ENCODE measurements around the gene USP10. TPM values are rescaled to one million over a fixed set of nuclear protein-coding genes. Genes with fewer than 3 reads are reported as not detected.

Gene USP10
- total and polyA plus RNA-seq, 2 donors (not counting 3 experiments of a cell fraction or from before 2014, with no cell fraction given), result 84.0 to 115 TPM

DNA sequence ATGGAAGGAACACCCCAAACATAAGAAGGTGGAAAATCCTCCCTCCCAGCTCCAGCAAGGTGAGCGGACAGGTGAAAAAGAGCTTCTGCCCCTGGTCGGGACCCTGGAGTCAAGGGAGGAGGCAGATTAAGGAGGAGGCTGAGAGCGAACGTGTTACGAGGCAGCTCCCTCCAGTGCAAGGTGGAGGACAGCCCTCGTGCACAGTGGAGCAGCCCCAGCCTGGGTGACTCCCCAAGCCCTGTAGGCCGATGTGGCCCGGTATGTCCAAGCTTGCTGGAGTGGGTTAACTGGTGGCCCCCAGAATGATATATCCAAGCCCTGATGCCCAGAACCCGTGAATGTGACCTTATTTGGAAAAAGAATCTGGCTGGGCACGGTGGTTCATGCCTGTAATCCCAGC is 104.5 kb downstream of the USP10 start:
- Histone ChIP-seq H3K4me2 (ENCODE audit: insufficient read depth, low read length) (no peak overlapping the region), H3K9ac (replicated peaks; ENCODE audit: extremely low read depth, insufficient read depth, low read length) (no peak overlapping the region), H3K4me3 (replicated peaks in 1 of 3; ENCODE audit: insufficient read depth in 1 of 3, low read depth in 1 of 3, low read length in 3 of 3) (no peak overlapping the region), H4K20me1 (replicated peaks; ENCODE audit: control insufficient read depth, extremely low read depth, insufficient read depth, low read length) (no peaks in the 10 kb centered on the region), H3K27me3 (ENCODE audit: control insufficient read depth in 2 of 2, insufficient read depth in 2 of 2, low read length in 2 of 2) (no peaks in the 10 kb centered on the region), H3K27ac (ENCODE audit: insufficient read depth, low read depth, low read length) (no peak overlapping the region), H2AFZ (ENCODE audit: low read depth, low read length) (no peak overlapping the region), H3K4me1 (ENCODE audit: control insufficient read depth, extremely low read depth, insufficient read depth, low read length) (peaks cover 19% of the 10 kb centered on the region), H3K9me3 (replicated peaks; ENCODE audit: control insufficient read depth, insufficient read depth, low read length) (no peaks in the 10 kb centered on the region), H3K36me3 (ENCODE audit: control insufficient read depth in 2 of 2, extremely low read depth in 1 of 2, insufficient read depth in 2 of 2, low read length in 2 of 2) (no peaks in the 10 kb centered on the region), H3K9me1 (replicated peaks; ENCODE audit: control insufficient read depth, extremely low read depth, insufficient read depth, low read length) (no peaks in the 10 kb centered on the region), H3K79me2 (ENCODE audit: control insufficient read depth, insufficient read depth, low read length) (no peaks in the 10 kb centered on the region)
- TF ChIP-seq JUN (IDR thresholded peaks at IDR 0.05; ENCODE audit: borderline replicate concordance, insufficient read depth, insufficient read length, low read depth) (no peak), GATA2 (IDR thresholded peaks at IDR 0.05; ENCODE audit: insufficient read depth, insufficient read length, low read depth, low read length) (no peak)
- FAIRE-seq, result no peak
- BruUV-seq (replicated peaks), result no TSS peak
- dilution Hi-C loops (cut with MboI; ENCODE audit: extremely low pct_ligation_motif_present, low sequenced_read_pairs), result no loop called here
- intact Hi-C loops (cut with micrococcal nuclease), result no loop called here
- CTCF ChIA-PET, result no interaction called here
- POLR2A ChIA-PET, result no interaction called here
- no peak for DNase-seq (ENCODE audit: low read depth, low spot score)

DNA sequence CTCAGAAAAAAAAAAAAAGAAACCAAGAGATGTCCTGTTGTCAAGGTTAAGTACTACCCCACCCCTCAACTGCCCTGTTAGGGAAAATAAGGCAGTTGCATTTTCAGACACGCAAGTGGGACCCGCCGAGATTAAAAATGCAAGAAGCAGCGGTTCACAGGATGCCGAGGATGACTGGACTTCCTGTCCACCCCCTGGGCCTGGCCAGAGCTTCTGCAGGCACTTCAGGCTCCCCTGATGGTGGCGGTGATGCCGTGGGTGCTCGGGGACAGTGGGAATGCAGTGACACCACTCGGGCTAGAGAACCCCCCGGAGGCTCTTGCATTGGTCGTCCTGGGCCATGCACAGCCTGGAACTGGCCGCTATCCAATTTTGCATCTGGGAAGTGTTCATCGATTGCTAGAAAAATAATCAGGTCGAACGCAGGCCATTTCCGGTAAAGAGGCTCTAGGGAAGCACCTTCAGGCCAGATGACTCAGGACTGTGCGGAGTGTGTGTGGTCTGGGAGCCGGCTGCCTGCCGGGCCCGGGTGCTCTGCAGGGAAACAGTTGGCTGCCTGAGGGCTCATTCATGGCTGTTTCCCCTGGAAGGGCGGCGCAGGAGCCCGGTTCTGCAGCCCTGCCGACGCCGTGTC is 106.6 kb downstream of the USP10 start:
- DNase-seq (ENCODE audit: low read depth, low spot score), result peak; percentile 80
- POLR2A ChIA-PET, result interaction anchor here (0.7 kb wide), 1 partner anchor 18 kb away, joined by 4 read pairs; no protein-coding TSS in a partner anchor
- FAIRE-seq, result peak; percentile 98
- intact Hi-C loops (cut with micrococcal nuclease), result loop anchor here (1.0 kb wide), 4 partner anchors 13 to 146 kb away; partner anchors contain the start of gene CRISPLD2
- H3K4me1 ChIP-seq (ENCODE audit: control insufficient read depth, extremely low read depth, insufficient read depth, low read length), result peaks cover 19% of the 10 kb centered on the region
- no peak overlapping the region for H3K9ac ChIP-seq (replicated peaks; ENCODE audit: extremely low read depth, insufficient read depth, low read length)
- no peaks in the 10 kb centered on the region for H4K20me1 ChIP-seq (replicated peaks; ENCODE audit: control insufficient read depth, extremely low read depth, insufficient read depth, low read length)
- H3K9me3 ChIP-seq (replicated peaks; ENCODE audit: control insufficient read depth, insufficient read depth, low read length), result no peaks in the 10 kb centered on the region
- peak overlapping the region; percentile 61 for H3K4me2 ChIP-seq (ENCODE audit: insufficient read depth, low read length)
- no peaks in the 10 kb centered on the region for H3K79me2 ChIP-seq (ENCODE audit: control insufficient read depth, insufficient read depth, low read length)
- H2AFZ ChIP-seq (ENCODE audit: low read depth, low read length), result peak overlapping the region; percentile 61
- H3K36me3 ChIP-seq (ENCODE audit: control insufficient read depth in 2 of 2, extremely low read depth in 1 of 2, insufficient read depth in 2 of 2, low read length in 2 of 2), result no peaks in the 10 kb centered on the region
- no peaks in the 10 kb centered on the region for H3K9me1 ChIP-seq (replicated peaks; ENCODE audit: control insufficient read depth, extremely low read depth, insufficient read depth, low read length)
- TF ChIP-seq EZH2 (IDR thresholded peaks at IDR 0.05; ENCODE audit: borderline replicate concordance, low read depth, low read length, severe bottlenecking) (no peak), FOS (IDR thresholded peaks at IDR 0.05; ENCODE audit: borderline replicate concordance, insufficient read depth, low read length) (peak; percentile 92), GATA2 (IDR thresholded peaks at IDR 0.05; ENCODE audit: insufficient read depth, insufficient read length, low read depth, low read length) (peak; percentile 40), POLR2AphosphoS5 (IDR thresholded peaks at IDR 0.05; ENCODE audit: insufficient read depth, low read depth, low read length) (peak; percentile 67), JUN (IDR thresholded peaks at IDR 0.05; ENCODE audit: borderline replicate concordance, insufficient read depth, insufficient read length, low read depth) (peak; percentile 47)
- TF ChIP-seq, protein P1, sequence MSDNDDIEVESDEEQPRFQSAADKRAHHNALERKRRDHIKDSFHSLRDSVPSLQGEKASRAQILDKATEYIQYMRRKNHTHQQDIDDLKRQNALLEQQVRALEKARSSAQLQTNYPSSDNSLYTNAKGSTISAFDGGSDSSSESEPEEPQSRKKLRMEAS (IDR thresholded peaks at IDR 0.05; ENCODE audit: insufficient read depth, insufficient read length), result no peak
- CTCF ChIA-PET, result interaction anchor here (0.5 to 1.2 kb wide), 5 partner anchors 8 to 237 kb away, joined by 3 to 5 read pairs (median 3); partner anchors contain the start of gene CRISPLD2
- peak overlapping the region; percentile 41 for H3K27ac ChIP-seq (ENCODE audit: insufficient read depth, low read depth, low read length)
- dilution Hi-C loops (cut with MboI; ENCODE audit: extremely low pct_ligation_motif_present, low sequenced_read_pairs), result no loop called here
- peak overlapping the region in 1 of 3 experiments; percentile 28 for H3K4me3 ChIP-seq (replicated peaks in 1 of 3; ENCODE audit: insufficient read depth in 1 of 3, low read depth in 1 of 3, low read length in 3 of 3)
- H3K27me3 ChIP-seq (ENCODE audit: control insufficient read depth in 2 of 2, insufficient read depth in 2 of 2, low read length in 2 of 2), result peaks cover 2 to 6% of the 10 kb centered on the region in 2 experiments
- BruUV-seq (replicated peaks), result no TSS peak

Measured in endothelial cell of umbilical vein (primary cell).